GM19035 (cell line): Measurements from ENCODE around the gene MSI2.
A peak's percentile ranks its signal among the peaks of the same experiment; 100 is the strongest.

Source experiments
- ATAC-seq: cut with Tn5 transposase; IDR thresholded peaks from one replicate; pipeline ENCODE4 v1.9.1; 2021; ENCODE audit not compliant: unreplicated experiment

MSI2 gene

GRCh38 chr17:57406981-57407286 lies 150.6 kb downstream of the MSI2 start:
- no peak for ATAC-seq

GRCh38 chr17:57407287-57408070 lies 151.2 kb downstream of the MSI2 start:
- no peak for ATAC-seq

- ATAC-seq = no peak
Observed at GRCh38 chr17:57408071-57408811, 151.9 kb downstream of the MSI2 start.

GRCh38 chr17:57410169-57410568 lies 153.8 kb downstream of the MSI2 start:
- ATAC-seq = no peak

GRCh38 chr17:57412520-57413096 lies 156.3 kb downstream of the MSI2 start:
- ATAC-seq = no peak

- ATAC-seq = no peak
Observed at GRCh38 chr17:57413848-57414651, 157.7 kb downstream of the MSI2 start.

- no peak for ATAC-seq
Observed at GRCh38 chr17:57415751-57416207, 159.5 kb downstream of the MSI2 start.

GRCh38 chr17:57416369-57416768 lies 160.0 kb downstream of the MSI2 start:
- ATAC-seq = no peak

- ATAC-seq = no peak
Observed at GRCh38 chr17:57417956-57418355, 161.6 kb downstream of the MSI2 start.

- no peak for ATAC-seq
Observed at GRCh38 chr17:57418463-57419246, 162.3 kb downstream of the MSI2 start.

- ATAC-seq = no peak
Observed at GRCh38 chr17:57419940-57420550, 163.7 kb downstream of the MSI2 start.

GRCh38 chr17:57420734-57421717 lies 164.7 kb downstream of the MSI2 start:
- no peak for ATAC-seq

- peak; percentile 70 for ATAC-seq
Observed at GRCh38 chr17:57422574-57423164, 166.3 kb downstream of the MSI2 start.

- ATAC-seq = no peak
Observed at GRCh38 chr17:57423541-57423940, 167.2 kb downstream of the MSI2 start.

GRCh38 chr17:57424273-57424672 lies 167.9 kb downstream of the MSI2 start:
- ATAC-seq = no peak

- ATAC-seq = no peak
Observed at GRCh38 chr17:57424777-57425188, 168.5 kb downstream of the MSI2 start.

- no peak for ATAC-seq
Observed at GRCh38 chr17:57425431-57425830, 169.1 kb downstream of the MSI2 start.
